Activated naive CD8-positive, alpha-beta T cell treated with anti-CD3 and anti-CD28 coated beads for 36 hours (primary cell): Measurements from ENCODE around the gene TNNI3. TPM values are rescaled to one million over a fixed set of nuclear protein-coding genes. Genes with fewer than 3 reads are reported as not detected.
"Not testable (repeated sequence)": the region's sequence is repeated elsewhere in the genome, so short reads cannot be mapped to it uniquely, and the experiment has no call there.

Experiments
- DNase-seq: peaks from one replicate; pipeline ENCODE4 v3.0.0; 2021
- H3K27ac Mint-ChIP-seq: one replicate; pipeline ENCODE4 v1.8.0; 2022; ENCODE audit warnings: mild to moderate bottlenecking, moderate library complexity, mixed read lengths
- H3K27me3 Mint-ChIP-seq: one replicate; pipeline ENCODE4 v1.8.0; 2022; ENCODE audit warnings: mild to moderate bottlenecking, mixed read lengths
- H3K36me3 Mint-ChIP-seq: one replicate; pipeline ENCODE4 v1.8.0; 2021; ENCODE audit warnings: mild to moderate bottlenecking, mixed read lengths
- H3K4me1 Mint-ChIP-seq: one replicate; pipeline ENCODE4 v1.8.0; 2021; ENCODE audit warnings: mixed read lengths
- H3K4me3 Mint-ChIP-seq: one replicate; pipeline ENCODE4 v1.8.0; 2022; ENCODE audit warnings: mild to moderate bottlenecking, moderate library complexity, mixed read lengths
- H3K9me3 Mint-ChIP-seq: one replicate; pipeline ENCODE4 v1.8.0; 2022; ENCODE audit warnings: mixed read lengths
- total RNA-seq, 2 experiments: library from RNA; stranded (reverse); gene quantifications; one replicate each; pipeline ENCODE4 v1.2.3, GENCODE V29; 2021

The TNNI3 gene
- total RNA-seq, 2 experiments from 2014 or later: 0.25 TPM; not detected in 1

DNA sequence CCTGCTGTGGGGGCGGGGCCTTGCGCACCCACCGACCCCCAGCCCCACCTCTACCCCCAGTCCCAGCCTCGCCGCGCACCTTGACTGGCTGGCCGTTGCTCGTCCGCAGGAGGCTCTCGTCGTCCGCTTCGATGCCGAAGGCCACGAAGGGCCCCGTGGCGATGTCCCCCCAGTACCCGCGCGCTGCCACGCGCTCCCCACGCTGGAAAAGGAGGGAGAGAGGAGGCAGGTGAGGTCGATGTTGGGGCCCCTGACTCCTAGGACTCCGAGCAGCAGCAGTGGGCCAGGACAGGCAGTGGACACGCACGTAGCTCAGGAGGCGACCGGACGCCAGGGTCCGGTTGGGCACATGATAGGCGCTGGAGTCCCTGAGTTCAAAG, 3.4 kb upstream of the TNNI3 start:
- Mint-ChIP-seq H3K9me3 (no peaks in the 10 kb centered on the region), H3K4me3 (no peak overlapping the region), H3K4me1 (peaks cover 3% of the 10 kb centered on the region), H3K36me3 (peaks cover 1% of the 10 kb centered on the region), H3K27ac (no peak overlapping the region), H3K27me3 (peaks cover 79% of the 10 kb centered on the region)
- DNase-seq: no peak

DNA sequence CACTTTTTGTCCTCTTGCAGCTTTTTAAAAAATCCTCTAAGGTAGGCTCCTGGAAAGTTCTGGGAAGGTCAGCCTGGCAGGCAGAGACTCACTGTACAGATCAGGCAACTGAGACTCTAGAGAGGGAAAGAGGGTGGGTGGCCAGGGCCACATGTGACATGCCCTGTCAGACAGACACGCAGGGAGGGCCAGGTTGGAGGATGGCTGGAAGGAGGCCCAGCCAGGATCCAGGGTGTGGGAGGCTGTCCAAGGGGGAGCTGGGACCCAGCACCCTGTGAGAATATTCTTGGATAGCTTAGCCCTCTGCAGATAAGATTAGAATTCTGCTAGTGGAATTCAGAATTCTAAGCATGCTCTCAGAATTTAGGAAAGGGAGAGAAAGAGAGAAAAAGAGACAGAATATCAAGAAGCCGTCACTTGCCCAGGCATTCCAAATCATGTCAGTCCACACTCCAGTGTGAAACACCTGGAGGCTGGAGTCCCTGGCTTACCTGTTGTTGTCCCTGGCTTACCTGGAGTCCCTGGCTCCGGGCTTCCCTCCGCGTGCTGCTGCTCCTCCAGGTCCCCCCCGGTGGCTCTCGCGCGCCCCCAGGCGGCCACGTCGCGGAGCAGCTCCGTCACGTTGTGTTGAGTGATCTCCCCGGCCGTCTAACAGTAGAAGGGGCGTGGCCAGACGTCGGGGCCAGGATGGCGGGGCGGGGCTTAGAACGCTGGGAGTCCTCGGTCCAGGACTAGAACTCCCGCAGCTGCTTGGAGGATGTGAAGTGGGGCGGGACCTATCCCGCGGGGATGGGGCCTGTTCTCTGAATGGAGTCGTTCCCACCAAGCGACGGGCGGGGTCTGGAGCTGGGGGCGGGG, 2.8 kb upstream of the TNNI3 start:
- peaks cover 76% of the 10 kb centered on the region for H3K27me3 Mint-ChIP-seq

DNA sequence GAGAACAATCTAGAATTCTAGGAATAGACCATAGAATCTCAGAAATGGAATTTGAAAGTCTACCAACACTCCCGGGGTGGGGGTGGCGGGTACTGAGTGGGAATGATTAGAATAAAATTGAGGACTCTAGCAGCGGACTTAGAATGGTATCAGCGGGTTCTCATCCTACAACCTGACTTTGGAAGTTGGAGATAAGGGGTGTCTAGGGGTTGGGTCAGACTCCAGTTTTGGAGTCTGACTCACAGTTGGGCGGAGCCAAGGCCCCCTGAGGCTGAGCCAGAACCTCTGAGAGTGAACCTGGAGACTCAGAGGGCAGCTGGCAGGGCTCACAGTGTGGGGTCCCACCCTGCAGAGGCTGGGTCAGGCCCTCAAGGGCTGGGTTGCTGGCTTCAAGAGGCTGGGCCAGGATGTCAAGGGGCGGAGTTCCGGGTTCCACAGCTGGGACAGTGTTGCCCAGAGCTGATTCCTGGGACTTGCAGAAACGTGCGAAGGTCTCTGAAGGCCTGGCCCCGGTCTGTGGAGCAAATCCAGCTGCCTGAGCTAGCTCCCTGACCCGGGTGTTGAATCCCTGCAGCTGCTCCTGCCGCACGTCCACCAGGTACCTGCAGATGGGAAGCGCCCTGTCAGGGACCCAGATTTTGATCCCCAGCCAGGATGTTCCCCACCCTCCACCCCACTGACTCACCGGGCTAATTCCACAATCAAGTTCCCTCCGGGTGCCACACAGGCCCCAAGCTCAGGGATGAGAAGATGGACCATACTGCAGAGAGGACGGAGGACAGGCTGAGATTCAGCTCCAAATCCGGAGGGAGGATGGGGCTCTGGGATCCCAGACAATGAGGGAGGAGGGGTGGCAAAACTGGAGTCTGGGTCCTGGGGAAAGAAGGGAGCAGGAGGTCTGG, 1.6 kb upstream of the TNNI3 start:
- no peak for DNase-seq
- peaks cover 1% of the 10 kb centered on the region for H3K36me3 Mint-ChIP-seq
- no peak overlapping the region for H3K4me3 Mint-ChIP-seq
- peaks cover 1% of the 10 kb centered on the region for H3K4me1 Mint-ChIP-seq
- peaks cover 71% of the 10 kb centered on the region for H3K27me3 Mint-ChIP-seq
- no peak overlapping the region for H3K27ac Mint-ChIP-seq
- no peaks in the 10 kb centered on the region for H3K9me3 Mint-ChIP-seq

More for the DNA sequence above, 2.8 kb upstream of the TNNI3 start:
- Mint-ChIP-seq H3K9me3 (no peaks in the 10 kb centered on the region), H3K36me3 (peaks cover 1% of the 10 kb centered on the region), H3K4me3 (no peak overlapping the region), H3K4me1 (peaks cover 1% of the 10 kb centered on the region), H3K27ac (no peak overlapping the region)
- peak; percentile 93 for DNase-seq

DNA sequence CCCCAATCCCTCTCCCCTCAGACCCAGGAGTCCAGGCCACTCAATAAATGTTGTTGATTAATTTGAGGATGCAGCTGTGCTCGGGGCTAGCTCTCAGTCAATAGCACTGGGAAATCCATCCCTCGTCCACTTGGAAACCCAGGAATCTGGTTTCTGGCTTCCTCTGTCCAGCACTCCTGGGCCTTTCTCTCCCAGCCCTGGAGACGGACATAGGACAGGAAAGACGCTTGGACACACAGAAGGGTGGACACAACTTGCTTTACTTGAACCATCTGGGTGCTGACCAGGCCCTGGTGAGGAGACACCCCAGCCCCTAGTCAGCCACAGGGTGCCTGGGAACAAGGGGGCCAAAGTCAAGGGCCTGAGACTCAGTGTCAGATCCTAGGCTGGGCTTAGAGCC, 891 bp upstream of the TNNI3 start:
- Mint-ChIP-seq H3K36me3 (peaks cover 1% of the 10 kb centered on the region), H3K4me1 (peaks cover 3% of the 10 kb centered on the region), H3K9me3 (peaks cover 2% of the 10 kb centered on the region), H3K27me3 (peaks cover 65% of the 10 kb centered on the region), H3K4me3 (no peak overlapping the region), H3K27ac (no peak overlapping the region)
- no peak for DNase-seq

DNA sequence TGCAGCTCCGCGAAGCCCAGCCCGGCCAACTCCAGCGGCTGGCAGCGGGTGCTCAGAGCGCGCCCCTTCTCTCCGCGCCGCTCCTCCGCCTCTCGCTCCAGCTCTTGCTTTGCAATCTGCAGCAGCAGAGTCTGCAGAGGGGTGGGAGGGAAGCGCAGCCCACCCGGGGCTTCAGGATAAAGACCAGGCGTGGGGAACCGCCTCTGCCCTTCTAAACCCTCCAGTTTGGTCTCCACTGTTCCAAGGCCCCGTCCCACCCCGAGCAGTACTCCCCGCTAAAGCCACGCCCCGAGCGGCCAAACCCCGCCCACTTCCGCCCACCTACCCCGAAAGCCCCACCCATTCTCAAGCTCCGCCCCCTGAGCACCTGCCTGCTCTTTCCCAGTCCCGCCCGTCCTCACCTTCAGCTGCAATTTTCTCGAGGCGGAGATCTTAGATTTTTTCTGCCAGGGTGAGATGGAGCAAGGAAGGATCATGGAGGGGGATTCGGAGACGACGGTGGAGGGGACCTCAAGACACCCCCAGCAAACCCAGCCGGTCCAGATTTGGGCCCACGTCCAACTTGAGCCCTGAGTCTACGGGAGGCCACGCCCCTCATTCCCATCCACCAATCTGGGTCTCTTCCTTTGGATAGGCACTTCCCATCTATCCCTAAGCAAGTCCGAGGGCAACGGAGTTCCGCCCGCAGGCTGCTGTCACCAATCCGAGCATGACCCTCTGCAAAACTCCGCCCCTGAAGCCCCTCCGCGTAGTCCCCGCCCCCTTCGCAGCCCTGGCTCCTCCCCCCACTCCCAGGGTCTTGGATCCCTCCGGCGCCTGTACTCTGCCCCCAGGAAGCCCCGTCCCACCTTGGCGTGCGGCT, 1.1 kb downstream of the TNNI3 start:
- peaks cover 6% of the 10 kb centered on the region for H3K36me3 Mint-ChIP-seq
- peaks cover 13% of the 10 kb centered on the region for H3K9me3 Mint-ChIP-seq
- no peak overlapping the region for H3K4me3 Mint-ChIP-seq
- DNase-seq: peak; percentile 47
- no peak overlapping the region for H3K27ac Mint-ChIP-seq
- H3K4me1 Mint-ChIP-seq: peaks cover 8% of the 10 kb centered on the region
- peaks cover 50% of the 10 kb centered on the region for H3K27me3 Mint-ChIP-seq

DNA sequence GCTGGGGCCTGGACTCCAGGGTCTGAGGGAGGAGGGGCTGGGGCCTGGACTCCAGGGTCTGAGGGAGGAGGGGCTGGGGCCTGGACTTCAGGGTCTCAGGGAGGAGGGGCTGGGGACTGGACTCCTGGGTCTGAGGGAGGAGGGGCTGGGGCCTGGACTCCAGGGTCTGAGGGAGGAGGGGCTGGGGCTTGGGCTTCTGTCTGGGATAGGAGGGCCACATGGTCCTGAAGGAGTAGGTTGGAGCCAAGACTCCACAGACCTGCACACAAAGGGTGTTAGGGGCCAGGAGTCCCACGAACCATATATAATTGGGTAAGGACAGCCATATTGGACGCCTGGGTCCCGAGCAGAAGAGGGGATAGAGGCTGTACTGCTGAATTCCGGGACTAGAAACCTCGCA, 1.7 kb downstream of the TNNI3 start:
- H3K4me1 Mint-ChIP-seq, H3K36me3 Mint-ChIP-seq, H3K27ac Mint-ChIP-seq, DNase-seq, H3K4me3 Mint-ChIP-seq: not testable (repeated sequence)
- Mint-ChIP-seq H3K27me3 (peaks cover 50% of the 10 kb centered on the region), H3K9me3 (peaks cover 16% of the 10 kb centered on the region)

DNA sequence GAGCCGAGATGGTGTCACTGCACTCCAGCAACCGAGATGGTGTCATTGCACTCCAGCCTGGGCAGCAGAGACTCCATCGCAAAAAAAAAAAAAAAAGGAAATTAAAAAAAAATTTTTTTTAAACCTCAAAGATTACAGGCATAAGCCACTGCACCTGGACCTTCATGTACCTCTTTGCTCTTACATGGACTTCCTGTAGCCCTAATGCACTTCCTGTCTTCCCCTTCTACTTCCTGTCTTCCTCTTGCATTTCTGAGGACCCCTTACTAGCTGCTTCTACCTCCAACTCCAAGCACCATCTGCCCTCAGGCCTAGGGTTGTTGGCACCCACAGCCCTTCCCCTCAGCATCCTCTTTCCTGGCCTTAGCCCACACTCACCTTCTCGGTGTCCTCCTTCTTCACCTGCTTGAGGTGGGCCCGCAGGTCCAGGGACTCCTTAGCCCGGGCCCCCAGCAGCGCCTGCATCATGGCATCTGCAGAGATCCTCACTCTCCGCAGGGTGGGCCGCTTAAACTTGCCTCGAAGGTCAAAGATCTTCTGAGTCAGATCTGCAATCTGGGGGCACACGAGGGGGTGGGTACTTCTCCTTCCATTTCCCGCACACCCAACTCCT, 3.8 kb downstream of the TNNI3 start:
- Mint-ChIP-seq H3K4me3 (no peak overlapping the region), H3K27me3 (peaks cover 47% of the 10 kb centered on the region), H3K4me1 (peaks cover 8% of the 10 kb centered on the region), H3K27ac (no peak overlapping the region), H3K36me3 (peaks cover 5% of the 10 kb centered on the region), H3K9me3 (peaks cover 16% of the 10 kb centered on the region)
- DNase-seq: no peak

DNA sequence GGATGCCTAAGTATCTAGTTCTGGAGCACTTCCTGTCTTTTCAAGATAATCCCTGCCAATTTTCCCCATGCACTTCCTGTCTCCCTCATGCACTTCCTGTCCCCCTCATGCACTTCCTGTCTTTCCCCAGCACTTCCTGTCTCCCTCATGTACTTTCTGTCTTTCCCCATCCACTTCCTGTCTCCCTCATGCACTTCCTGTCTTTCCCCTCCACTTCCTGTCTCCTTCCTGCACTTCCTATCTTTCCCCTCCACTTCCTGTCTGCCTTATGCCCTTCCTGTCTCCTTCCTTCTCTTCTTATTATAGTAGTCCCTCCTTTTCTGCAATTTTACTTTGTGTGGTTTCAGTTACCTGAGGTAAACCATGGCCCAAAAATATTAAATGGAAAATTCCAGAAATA, 5.5 kb downstream of the TNNI3 start:
- Mint-ChIP-seq H3K36me3 (peaks cover 5% of the 10 kb centered on the region), H3K9me3 (peaks cover 16% of the 10 kb centered on the region), H3K27me3 (peaks cover 46% of the 10 kb centered on the region), H3K27ac (peak overlapping the region; percentile 61), H3K4me1 (peaks cover 8% of the 10 kb centered on the region), H3K4me3 (no peak overlapping the region)
- DNase-seq: no peak

DNA sequence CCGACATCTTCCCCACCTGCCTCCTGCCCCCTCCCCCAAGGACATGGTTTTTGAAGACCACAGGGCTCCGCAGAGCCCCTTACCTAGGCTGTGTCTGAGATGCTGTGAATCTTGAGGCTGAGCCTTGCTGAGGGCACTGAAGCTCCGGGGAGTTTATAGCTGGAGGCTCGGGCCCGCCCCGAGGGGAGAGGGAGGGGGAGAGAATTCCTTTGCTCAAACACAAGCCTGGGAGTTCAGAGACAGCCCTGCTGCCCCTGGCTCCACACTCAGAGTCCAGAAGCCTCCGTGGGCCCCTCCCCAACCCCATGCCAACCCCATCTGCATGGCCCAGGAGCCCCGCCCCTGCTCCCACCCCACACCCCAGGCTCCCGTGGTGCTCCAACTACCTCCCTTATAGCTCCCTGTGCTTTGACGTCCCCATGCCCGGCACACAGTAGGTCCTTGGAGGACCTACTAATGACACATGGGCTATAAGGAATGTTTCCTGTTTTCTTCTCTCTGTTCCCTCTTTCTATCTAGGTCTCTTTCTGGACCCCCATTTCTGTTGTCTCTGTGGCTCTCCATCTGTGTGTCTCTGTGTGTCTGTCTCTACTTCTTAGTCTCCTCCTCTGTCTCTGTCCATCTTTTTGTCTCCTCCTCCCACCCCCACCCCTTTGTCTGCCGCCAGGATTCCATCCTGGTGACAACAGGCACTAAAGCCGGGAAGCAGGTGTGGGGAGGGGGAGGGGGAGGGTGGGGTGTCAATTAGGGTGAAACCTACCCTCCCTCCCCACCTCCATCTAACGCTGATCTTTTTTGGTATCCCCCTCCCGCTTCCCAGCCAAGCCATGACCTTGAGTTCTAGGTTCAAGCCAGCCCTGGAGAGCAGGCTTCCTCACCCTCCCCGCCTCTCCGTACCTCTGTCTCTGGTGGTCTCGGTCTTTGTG, 8.2 kb downstream of the TNNI3 start, which contains the start of gene TNNT1:
TNNT1 (minus strand) TSS at position 129 of the 926 bp plus-strand sequence. CDS start 2,049 bp downstream, outside the sequence.
- H3K27ac Mint-ChIP-seq: no peak within 1 kb of the TSS
- no peak for DNase-seq
- peaks cover 54% of the 10 kb centered on the region for H3K27me3 Mint-ChIP-seq
- H3K4me3 Mint-ChIP-seq: no peak within 1 kb of the TSS
- H3K4me1 Mint-ChIP-seq: peaks cover 7% of the 10 kb centered on the region
- H3K9me3 Mint-ChIP-seq: peaks cover 16% of the 10 kb centered on the region
- H3K36me3 Mint-ChIP-seq: peaks cover 5% of the 10 kb centered on the region

DNA sequence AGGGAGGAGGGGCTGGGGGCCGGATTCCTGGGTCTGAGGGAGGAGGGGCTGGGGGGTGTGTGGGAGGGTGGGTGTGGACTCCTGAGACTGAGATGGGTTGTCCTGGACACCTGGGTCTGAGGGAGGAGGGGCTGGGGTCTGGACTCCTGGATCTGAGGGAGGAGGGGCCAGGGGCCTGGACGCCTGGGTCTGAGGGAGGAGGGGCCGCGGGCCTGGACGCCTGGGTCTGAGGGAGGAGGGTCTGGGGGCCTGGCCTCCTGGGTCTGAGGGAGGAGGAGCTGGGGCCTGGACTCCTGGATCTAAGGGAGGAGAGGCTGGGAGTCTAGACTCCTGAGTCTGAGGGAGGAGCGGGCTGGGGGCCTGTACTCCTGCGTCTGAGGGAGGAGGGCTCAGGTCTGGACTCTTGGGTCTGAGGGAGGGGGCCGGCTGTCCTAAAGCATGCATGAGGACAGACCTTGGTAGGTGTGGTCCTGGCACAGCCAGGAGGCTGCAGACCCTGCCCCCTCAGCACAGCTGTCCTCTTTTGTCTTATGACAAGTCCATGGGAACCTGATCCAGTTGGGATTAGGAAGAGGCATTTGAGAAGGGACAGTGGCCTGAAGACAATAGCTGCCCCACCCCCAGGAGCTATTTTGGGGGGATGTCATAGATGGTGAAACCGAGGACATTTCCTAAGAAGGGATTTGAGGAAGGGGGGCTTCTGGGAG, 9.8 kb downstream of the TNNI3 start:
- H3K4me1 Mint-ChIP-seq: peaks cover 6% of the 10 kb centered on the region
- peaks cover 71% of the 10 kb centered on the region for H3K27me3 Mint-ChIP-seq
- peaks cover 11% of the 10 kb centered on the region for H3K9me3 Mint-ChIP-seq
- DNase-seq: no peak
- no peak overlapping the region for H3K27ac Mint-ChIP-seq
- H3K4me3 Mint-ChIP-seq: no peak overlapping the region
- H3K36me3 Mint-ChIP-seq: peaks cover 5% of the 10 kb centered on the region

DNA sequence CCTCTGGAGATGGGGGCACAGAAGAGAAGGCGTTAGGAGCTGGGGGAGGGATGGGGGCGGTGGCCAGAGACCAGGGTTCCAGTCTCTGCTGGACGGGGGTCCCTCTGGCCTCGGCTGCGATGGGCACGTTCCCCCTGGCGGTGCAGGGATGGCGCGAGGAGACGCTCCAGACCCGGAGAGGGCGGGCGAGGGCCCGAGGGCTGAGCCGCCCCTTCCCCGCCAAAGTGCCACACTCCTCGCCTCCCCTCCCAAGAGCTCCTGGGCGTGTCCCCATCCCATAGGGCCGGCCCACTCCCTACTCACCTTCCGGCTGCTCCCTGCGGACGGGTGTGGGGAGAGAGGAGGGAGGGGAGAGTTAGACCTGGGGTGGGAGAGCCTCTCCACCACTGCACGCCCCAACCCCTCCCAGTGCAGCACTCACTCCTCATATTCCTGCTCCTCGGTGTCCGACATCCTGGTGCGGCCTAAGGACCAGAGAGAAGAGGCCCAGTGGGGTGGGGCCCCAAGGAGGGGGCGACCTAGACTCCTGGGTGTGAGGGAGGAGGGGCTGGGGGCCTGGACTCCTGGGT, 10.7 kb downstream of the TNNI3 start:
- H3K9me3 Mint-ChIP-seq: peaks cover 5% of the 10 kb centered on the region
- H3K27me3 Mint-ChIP-seq: peaks cover 75% of the 10 kb centered on the region
- H3K4me1 Mint-ChIP-seq: peaks cover under 1% of the 10 kb centered on the region
- no peak for DNase-seq
- H3K4me3 Mint-ChIP-seq: no peak overlapping the region
- no peak overlapping the region for H3K27ac Mint-ChIP-seq
- peaks cover under 1% of the 10 kb centered on the region for H3K36me3 Mint-ChIP-seq

DNA sequence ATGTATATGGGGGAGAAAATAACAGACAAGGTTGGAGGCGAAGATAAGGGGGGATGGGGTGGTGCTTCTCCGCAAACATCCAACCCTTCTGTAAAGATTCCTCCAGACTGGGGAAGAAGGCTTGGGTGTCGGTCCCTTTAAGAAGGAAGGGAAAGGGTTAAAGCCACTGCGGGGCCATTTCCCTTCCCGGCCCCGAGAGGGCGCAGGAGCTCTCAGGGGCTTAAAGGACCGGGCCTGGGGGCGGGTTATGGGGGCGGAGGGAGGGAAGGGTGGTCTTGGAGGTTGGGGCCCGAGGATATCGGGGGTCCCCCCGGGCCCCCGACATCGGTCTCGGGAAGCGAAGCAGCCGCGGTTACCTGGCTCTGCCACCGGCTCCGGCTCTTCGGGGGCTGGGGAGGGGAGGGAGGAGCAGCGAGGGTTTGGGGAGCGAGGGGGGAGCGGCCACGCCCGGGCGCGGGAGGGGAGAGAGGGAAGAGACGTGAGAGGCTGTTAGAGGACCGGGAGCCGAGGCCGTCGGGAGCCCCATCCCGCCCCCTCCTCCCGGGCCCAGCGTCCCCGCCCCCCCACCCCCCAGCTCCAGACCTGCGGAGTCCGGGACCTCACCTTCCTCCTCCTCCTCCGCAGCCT, 11.3 kb downstream of the TNNI3 start:
- Mint-ChIP-seq H3K4me1 (no peaks in the 10 kb centered on the region), H3K9me3 (peaks cover under 1% of the 10 kb centered on the region), H3K4me3 (no peak overlapping the region), H3K36me3 (no peaks in the 10 kb centered on the region), H3K27me3 (peaks cover 81% of the 10 kb centered on the region), H3K27ac (no peak overlapping the region)
- peak; percentile 30 for DNase-seq
